ENCODE data around the gene SOX13.

GRCh38 chr1:204096931-204097330, 24.0 kb downstream of the SOX13 start:
- TF ChIP-seq CTCF (optimal IDR thresholded peaks at IDR 0.05 in 1 of 3, IDR thresholded peaks at IDR 0.05 in 1 of 3, conservative IDR thresholded peaks at IDR 0.05 in 1 of 3; ENCODE audit: extremely low read depth in 1 of 3, insufficient read depth in 2 of 3, low read length in 3 of 3) (no peak), EZH2 (IDR thresholded peaks at IDR 0.05; ENCODE audit: low read length) (no peak)
